ENCODE data around the gene TMSB10.
"Not testable (repeated sequence)": the region's sequence is repeated elsewhere in the genome, so short reads cannot be mapped to it uniquely, and the experiment has no call there.

Gene TMSB10

GRCh38 chr2:84905181-84906107, at the start of gene TMSB10:
TSS of gene TMSB10 (plus strand) at chr2:84905656.
- DNase-seq (ENCODE audit: low spot score), result peak; percentile 90

- DNase-seq (ENCODE audit: low spot score), result peak; percentile 61
These were observed 49.7 kb upstream of the TMSB10 start for GRCh38 chr2:84855731-84856130.

- no peak for DNase-seq (ENCODE audit: low spot score)
These were observed 48.7 kb upstream of the TMSB10 start for GRCh38 chr2:84856787-84857186.

- DNase-seq (ENCODE audit: low spot score), result no peak
These were observed 47.9 kb upstream of the TMSB10 start for GRCh38 chr2:84857566-84857965.

GRCh38 chr2:84858123-84858522, 47.3 kb upstream of the TMSB10 start:
- DNase-seq (ENCODE audit: low spot score), result no peak

- no peak for DNase-seq (ENCODE audit: low spot score)
These were observed 46.5 kb upstream of the TMSB10 start for GRCh38 chr2:84858937-84859336.

- DNase-seq (ENCODE audit: low spot score), result no peak
These were observed 43.9 kb upstream of the TMSB10 start for GRCh38 chr2:84861539-84861938.

GRCh38 chr2:84862006-84862405, 43.5 kb upstream of the TMSB10 start:
- no peak for DNase-seq (ENCODE audit: low spot score)

- DNase-seq (ENCODE audit: low spot score), result no peak
These were observed 40.2 kb upstream of the TMSB10 start for GRCh38 chr2:84865181-84865783.

- DNase-seq (ENCODE audit: low spot score), result no peak
These were observed 39.3 kb upstream of the TMSB10 start for GRCh38 chr2:84866122-84866521.

GRCh38 chr2:84868327-84868726, 37.1 kb upstream of the TMSB10 start:
- not testable (repeated sequence) for DNase-seq (ENCODE audit: low spot score)

GRCh38 chr2:84870306-84870705, 35.1 kb upstream of the TMSB10 start:
- no peak for DNase-seq (ENCODE audit: low spot score)

- not testable (repeated sequence) for DNase-seq (ENCODE audit: low spot score)
These were observed 32.8 kb upstream of the TMSB10 start for GRCh38 chr2:84872691-84873090.

GRCh38 chr2:84873350-84873749, 32.1 kb upstream of the TMSB10 start:
- no peak for DNase-seq (ENCODE audit: low spot score)

GRCh38 chr2:84874381-84875212, 30.9 kb upstream of the TMSB10 start:
- no peak for DNase-seq (ENCODE audit: low spot score)

GRCh38 chr2:84875213-84875560, 30.3 kb upstream of the TMSB10 start:
- DNase-seq (ENCODE audit: low spot score), result no peak

- DNase-seq (ENCODE audit: low spot score), result not testable (repeated sequence)
These were observed 29.8 kb upstream of the TMSB10 start for GRCh38 chr2:84875619-84876018.

- DNase-seq (ENCODE audit: low spot score), result no peak
These were observed 29.1 kb upstream of the TMSB10 start for GRCh38 chr2:84876369-84876768.

GRCh38 chr2:84878459-84878858, 27.0 kb upstream of the TMSB10 start:
- no peak for DNase-seq (ENCODE audit: low spot score)

GRCh38 chr2:84878896-84879583, 26.4 kb upstream of the TMSB10 start:
- DNase-seq (ENCODE audit: low spot score), result no peak

GRCh38 chr2:84879584-84880394, 25.7 kb upstream of the TMSB10 start:
- DNase-seq (ENCODE audit: low spot score), result no peak
